Measurements from ENCODE around the gene TBL3. TPM values are rescaled to one million over a fixed set of nuclear protein-coding genes. Genes with fewer than 3 reads are reported as not detected.

TBL3 gene
- polyA plus RNA-seq, 1 donor from 2014 or later: 21.4 TPM

DNA sequence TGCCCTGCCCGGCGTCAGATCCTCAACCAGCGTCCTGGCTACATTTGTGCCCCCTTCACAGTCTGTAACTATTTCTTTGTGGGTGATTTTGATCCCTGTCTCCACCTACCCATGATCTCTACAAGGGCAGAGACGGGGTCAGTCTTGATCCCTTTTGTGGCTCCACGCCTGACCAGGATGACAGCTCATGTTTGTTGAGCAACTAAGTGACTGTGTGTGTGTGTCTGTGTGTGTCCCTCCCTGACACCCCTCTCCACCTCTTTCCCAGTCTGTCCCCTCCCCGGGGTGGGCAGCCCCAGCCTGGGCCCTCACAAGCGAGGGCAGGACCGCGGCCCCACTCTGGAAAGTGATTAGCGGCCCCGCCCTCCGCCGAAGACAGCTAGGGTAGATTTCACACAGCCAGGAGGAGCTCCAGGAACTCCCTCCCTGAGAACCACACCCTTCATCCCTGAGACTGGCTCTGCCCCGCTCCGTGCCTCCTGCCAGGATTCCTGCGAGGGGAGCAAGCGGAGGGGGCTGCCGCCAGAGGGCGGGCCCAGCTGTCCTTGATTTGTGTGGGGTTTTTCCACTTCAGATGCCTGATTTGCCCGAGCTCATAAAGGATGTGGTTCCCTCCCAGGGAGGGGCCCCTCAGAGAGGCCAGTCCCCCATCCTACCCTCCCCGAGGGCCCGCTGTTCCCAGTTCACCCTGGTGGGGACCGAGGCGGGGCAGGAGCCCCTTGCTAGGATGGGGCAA, 48.4 kb upstream of the TBL3 start:
- Histone ChIP-seq H3K36me3 (ENCODE audit: insufficient read depth, low read length) (no peaks in the 10 kb centered on the region), H3K27me3 (ENCODE audit: insufficient read depth, low read depth, low read length) (peaks cover 40% of the 10 kb centered on the region), H3K4me2 (ENCODE audit: low read length) (no peak overlapping the region), H3K9me3 (ENCODE audit: low read length) (no peaks in the 10 kb centered on the region), H3K9ac (ENCODE audit: low read length) (no peak overlapping the region), H3K27ac (ENCODE audit: low read length) (no peak overlapping the region), H3K79me2 (replicated peaks; ENCODE audit: insufficient read depth, low read length) (no peaks in the 10 kb centered on the region), H2AFZ (ENCODE audit: low read depth, low read length) (no peak overlapping the region), H3F3A (ENCODE audit: insufficient read depth, low read length, poor library complexity, severe bottlenecking) (no peaks in the 10 kb centered on the region), H3K9me2 (ENCODE audit: insufficient read depth, low read length) (no peaks in the 10 kb centered on the region), H4K20me1 (ENCODE audit: insufficient read depth) (no peaks in the 10 kb centered on the region), H3K4me3 (ENCODE audit: low read length) (no peak overlapping the region)
- TF ChIP-seq SMC3 (conservative IDR thresholded peaks at IDR 0.05; ENCODE audit: poor library complexity) (no peak), TAF1 (IDR thresholded peaks at IDR 0.05; ENCODE audit: low read depth) (no peak), MXI1 (conservative IDR thresholded peaks at IDR 0.05; ENCODE audit: poor library complexity, severe bottlenecking) (no peak), POLR2AphosphoS5 (IDR thresholded peaks at IDR 0.05) (no peak)
- TF ChIP-seq, protein P1, sequence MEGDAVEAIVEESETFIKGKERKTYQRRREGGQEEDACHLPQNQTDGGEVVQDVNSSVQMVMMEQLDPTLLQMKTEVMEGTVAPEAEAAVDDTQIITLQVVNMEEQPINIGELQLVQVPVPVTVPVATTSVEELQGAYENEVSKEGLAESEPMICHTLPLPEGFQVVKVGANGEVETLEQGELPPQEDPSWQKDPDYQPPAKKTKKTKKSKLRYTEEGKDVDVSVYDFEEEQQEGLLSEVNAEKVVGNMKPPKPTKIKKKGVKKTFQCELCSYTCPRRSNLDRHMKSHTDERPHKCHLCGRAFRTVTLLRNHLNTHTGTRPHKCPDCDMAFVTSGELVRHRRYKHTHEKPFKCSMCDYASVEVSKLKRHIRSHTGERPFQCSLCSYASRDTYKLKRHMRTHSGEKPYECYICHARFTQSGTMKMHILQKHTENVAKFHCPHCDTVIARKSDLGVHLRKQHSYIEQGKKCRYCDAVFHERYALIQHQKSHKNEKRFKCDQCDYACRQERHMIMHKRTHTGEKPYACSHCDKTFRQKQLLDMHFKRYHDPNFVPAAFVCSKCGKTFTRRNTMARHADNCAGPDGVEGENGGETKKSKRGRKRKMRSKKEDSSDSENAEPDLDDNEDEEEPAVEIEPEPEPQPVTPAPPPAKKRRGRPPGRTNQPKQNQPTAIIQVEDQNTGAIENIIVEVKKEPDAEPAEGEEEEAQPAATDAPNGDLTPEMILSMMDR (IDR thresholded peaks at IDR 0.05; ENCODE audit: poor library complexity, severe bottlenecking): peak; percentile 14

DNA sequence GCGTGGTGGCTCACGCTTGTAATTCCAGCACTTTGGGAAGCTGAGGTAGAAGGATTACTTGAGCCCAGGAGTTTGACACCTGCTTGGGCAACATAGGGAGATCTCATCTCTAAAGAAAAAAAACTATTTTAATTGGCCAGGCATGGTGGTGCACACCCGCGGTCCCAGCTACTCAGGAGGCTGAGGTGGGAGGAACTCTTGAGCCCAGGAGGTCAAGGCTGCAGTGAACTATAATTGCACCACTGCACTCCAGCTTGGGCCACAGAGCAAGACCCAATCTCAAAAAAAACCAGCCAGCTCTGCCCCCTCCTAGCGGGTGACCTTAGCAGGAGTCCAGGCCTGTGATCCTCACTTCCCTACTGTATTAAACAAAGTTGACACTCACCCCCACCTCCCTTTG, 47.8 kb upstream of the TBL3 start:
- Histone ChIP-seq H4K20me1 (ENCODE audit: insufficient read depth) (no peaks in the 10 kb centered on the region), H3K27me3 (ENCODE audit: insufficient read depth, low read depth, low read length) (peaks cover 34% of the 10 kb centered on the region), H3K36me3 (ENCODE audit: insufficient read depth, low read length) (no peaks in the 10 kb centered on the region), H3K27ac (ENCODE audit: low read length) (no peak overlapping the region), H3K79me2 (replicated peaks; ENCODE audit: insufficient read depth, low read length) (no peaks in the 10 kb centered on the region), H3K4me3 (ENCODE audit: low read length) (no peak overlapping the region), H3K9ac (ENCODE audit: low read length) (no peak overlapping the region), H3K9me3 (ENCODE audit: low read length) (no peaks in the 10 kb centered on the region), H3F3A (ENCODE audit: insufficient read depth, low read length, poor library complexity, severe bottlenecking) (no peaks in the 10 kb centered on the region), H2AFZ (ENCODE audit: low read depth, low read length) (no peak overlapping the region), H3K9me2 (ENCODE audit: insufficient read depth, low read length) (no peaks in the 10 kb centered on the region), H3K4me2 (ENCODE audit: low read length) (no peak overlapping the region)
- TF ChIP-seq, protein P2, sequence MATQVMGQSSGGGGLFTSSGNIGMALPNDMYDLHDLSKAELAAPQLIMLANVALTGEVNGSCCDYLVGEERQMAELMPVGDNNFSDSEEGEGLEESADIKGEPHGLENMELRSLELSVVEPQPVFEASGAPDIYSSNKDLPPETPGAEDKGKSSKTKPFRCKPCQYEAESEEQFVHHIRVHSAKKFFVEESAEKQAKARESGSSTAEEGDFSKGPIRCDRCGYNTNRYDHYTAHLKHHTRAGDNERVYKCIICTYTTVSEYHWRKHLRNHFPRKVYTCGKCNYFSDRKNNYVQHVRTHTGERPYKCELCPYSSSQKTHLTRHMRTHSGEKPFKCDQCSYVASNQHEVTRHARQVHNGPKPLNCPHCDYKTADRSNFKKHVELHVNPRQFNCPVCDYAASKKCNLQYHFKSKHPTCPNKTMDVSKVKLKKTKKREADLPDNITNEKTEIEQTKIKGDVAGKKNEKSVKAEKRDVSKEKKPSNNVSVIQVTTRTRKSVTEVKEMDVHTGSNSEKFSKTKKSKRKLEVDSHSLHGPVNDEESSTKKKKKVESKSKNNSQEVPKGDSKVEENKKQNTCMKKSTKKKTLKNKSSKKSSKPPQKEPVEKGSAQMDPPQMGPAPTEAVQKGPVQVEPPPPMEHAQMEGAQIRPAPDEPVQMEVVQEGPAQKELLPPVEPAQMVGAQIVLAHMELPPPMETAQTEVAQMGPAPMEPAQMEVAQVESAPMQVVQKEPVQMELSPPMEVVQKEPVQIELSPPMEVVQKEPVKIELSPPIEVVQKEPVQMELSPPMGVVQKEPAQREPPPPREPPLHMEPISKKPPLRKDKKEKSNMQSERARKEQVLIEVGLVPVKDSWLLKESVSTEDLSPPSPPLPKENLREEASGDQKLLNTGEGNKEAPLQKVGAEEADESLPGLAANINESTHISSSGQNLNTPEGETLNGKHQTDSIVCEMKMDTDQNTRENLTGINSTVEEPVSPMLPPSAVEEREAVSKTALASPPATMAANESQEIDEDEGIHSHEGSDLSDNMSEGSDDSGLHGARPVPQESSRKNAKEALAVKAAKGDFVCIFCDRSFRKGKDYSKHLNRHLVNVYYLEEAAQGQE (IDR thresholded peaks at IDR 0.05; ENCODE audit: borderline replicate concordance): no peak
- TF ChIP-seq TAF1 (IDR thresholded peaks at IDR 0.05; ENCODE audit: low read depth): no peak
- TF ChIP-seq EP300 (conservative IDR thresholded peaks at IDR 0.05; ENCODE audit: poor library complexity, severe bottlenecking): no peak
- TF ChIP-seq SMC3 (conservative IDR thresholded peaks at IDR 0.05; ENCODE audit: poor library complexity): no peak
- TF ChIP-seq, protein P1 (IDR thresholded peaks at IDR 0.05; ENCODE audit: poor library complexity, severe bottlenecking): no peak
- TF ChIP-seq POLR2AphosphoS5 (IDR thresholded peaks at IDR 0.05): no peak
- no peak for TF ChIP-seq MXI1 (conservative IDR thresholded peaks at IDR 0.05; ENCODE audit: poor library complexity, severe bottlenecking)
- no peak for TF ChIP-seq RAD21 (conservative IDR thresholded peaks at IDR 0.05)
- no peak for TF ChIP-seq EZH2 (IDR thresholded peaks at IDR 0.05; ENCODE audit: borderline replicate concordance, insufficient read depth, low read length, poor library complexity, severe bottlenecking)

Data from neural cell (in vitro differentiated cells).